Measurements from ENCODE around the gene PLA2G10. TPM values are rescaled to one million over a fixed set of nuclear protein-coding genes. Genes with fewer than 3 reads are reported as not detected.
"Not testable (repeated sequence)": the region's sequence is repeated elsewhere in the genome, so short reads cannot be mapped to it uniquely, and the experiment has no call there.

Gene PLA2G10
- total and polyA plus RNA-seq, 5 donors from 2014 or later: not detected

DNA sequence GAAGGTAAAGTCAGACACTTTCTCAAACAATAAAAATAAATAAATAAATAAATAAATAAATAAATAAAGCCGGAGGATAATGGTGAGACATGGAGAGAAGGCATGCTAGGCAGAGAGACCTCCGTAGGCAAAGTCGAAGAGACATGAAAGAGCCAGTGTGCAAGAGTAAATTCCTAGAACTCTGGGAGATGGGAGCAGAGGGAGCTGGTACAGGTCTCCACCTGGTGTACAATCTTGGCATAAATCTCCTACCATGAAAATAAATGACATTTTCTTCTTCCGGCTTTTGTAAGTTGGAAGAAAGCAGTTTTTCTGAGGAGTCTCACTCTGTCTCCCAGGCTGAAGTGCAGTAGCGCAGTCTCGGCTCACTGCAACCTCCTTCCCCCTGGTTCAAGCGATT is 7.8 kb upstream of the PLA2G10 start:
- not testable (repeated sequence) for H3K36me3 ChIP-seq (ENCODE audit: control insufficient read depth, insufficient read depth, low read length); H3K4me1 ChIP-seq (ENCODE audit: control insufficient read depth, insufficient read depth, low read length, poor library complexity, severe bottlenecking); H3K27me3 ChIP-seq (ENCODE audit: control insufficient read depth, insufficient read depth, low read length); H3K27ac ChIP-seq (ENCODE audit: insufficient read depth, low read length, poor library complexity, severe bottlenecking); H3K36me3 Mint-ChIP-seq; H3K27ac Mint-ChIP-seq; H3K27me3 Mint-ChIP-seq; DNase-seq; H3K4me3 ChIP-seq (ENCODE audit: low read depth, low read length); ATAC-seq (ENCODE audit: low read depth in 2 of 2); H3K9me3 ChIP-seq (ENCODE audit: control insufficient read depth in 2 of 2, low read length in 2 of 2); H3K9me3 Mint-ChIP-seq; H3K4me1 Mint-ChIP-seq; H3K4me3 Mint-ChIP-seq

DNA sequence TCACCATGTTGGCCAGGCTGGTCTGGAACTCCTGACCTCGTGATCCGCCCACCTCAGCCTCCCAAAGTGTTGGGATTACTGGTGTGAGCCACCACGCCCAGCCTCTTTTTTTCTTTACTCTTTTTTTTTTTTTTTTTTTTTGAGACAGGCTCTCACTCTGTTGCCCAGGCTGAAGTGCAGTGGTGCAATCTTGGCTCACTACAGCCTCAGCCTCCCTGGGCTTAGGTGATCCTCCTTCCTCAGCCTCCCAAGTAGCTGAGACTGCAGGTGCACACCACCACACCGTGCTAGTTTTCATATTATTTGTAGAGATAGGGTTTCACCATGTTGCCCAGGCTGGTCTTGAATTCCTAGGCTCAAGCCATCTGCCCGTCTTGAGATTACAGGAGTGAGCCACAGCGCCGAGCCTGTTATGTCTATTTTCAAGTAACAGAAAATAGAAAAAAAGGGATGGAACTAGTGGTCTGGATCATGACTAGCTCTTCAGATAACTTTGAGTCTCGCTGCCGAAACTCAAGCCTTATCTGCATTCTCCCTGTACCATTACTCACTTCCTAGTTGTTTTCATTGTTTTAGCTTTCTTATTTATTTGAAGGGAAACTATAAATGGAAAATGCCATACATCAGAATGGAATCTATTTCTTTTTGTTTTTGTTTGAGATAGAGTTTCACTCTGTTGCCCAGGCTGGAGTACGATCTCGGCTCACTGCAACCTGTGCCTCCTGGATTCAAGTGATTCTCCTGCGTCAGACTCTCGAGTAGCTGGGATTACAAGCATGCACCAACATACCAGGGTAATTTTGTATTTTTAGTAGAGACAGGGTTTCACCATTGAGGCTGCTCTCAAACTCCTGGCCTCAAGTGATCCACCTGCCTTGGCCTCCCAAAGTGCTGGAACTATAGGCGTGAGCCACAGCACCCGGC is 8.0 kb downstream of the PLA2G10 start:
- H3K27ac ChIP-seq (ENCODE audit: insufficient read depth, low read length, poor library complexity, severe bottlenecking): not testable (repeated sequence)

DNA sequence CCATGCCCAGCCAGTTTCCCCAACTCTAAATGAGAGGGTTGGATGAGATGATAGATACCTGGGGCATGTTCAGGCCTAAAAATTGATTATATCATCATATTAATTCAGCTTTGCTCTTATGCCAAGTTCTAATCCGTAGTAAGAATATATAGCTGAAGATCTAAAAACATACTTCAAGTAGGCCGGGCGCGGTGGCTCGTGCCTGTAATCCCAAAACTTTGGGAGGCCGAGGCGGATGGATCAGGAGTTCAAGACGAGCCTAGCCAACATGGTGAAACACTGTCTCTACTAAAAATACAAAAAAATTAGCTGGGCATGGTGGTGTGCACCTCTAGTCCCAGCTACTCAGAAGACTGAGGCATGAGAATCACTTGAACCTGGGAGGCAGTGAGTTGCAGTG is 12.0 kb downstream of the PLA2G10 start:
- Histone ChIP-seq H3K4me3 (ENCODE audit: low read depth, low read length) (no peak overlapping the region), H3K9me3 (ENCODE audit: control insufficient read depth in 2 of 2, low read length in 2 of 2) (no peaks in the 10 kb centered on the region), H3K27me3 (ENCODE audit: control insufficient read depth, insufficient read depth, low read length) (peaks cover 2% of the 10 kb centered on the region), H3K4me1 (ENCODE audit: control insufficient read depth, insufficient read depth, low read length, poor library complexity, severe bottlenecking) (no peaks in the 10 kb centered on the region), H3K36me3 (ENCODE audit: control insufficient read depth, insufficient read depth, low read length) (no peaks in the 10 kb centered on the region), H3K27ac (ENCODE audit: insufficient read depth, low read length, poor library complexity, severe bottlenecking) (no peak overlapping the region)
- H3K4me3 Mint-ChIP-seq: no peak overlapping the region
- no peak overlapping the region for H3K27ac Mint-ChIP-seq
- peaks cover 8% of the 10 kb centered on the region for H3K27me3 Mint-ChIP-seq
- peaks cover 0 to 2% (median 0%) of the 10 kb centered on the region in 7 donors for H3K9me3 Mint-ChIP-seq
- no peaks in the 10 kb centered on the region for H3K36me3 Mint-ChIP-seq
- ATAC-seq (ENCODE audit: low read depth in 2 of 2) (no peak), DNase-seq (no peak)
- H3K4me1 Mint-ChIP-seq: no peaks in the 10 kb centered on the region

More for the DNA sequence above, 8.0 kb downstream of the PLA2G10 start:
- not testable (repeated sequence) for H3K27me3 Mint-ChIP-seq; H3K9me3 ChIP-seq (ENCODE audit: control insufficient read depth in 2 of 2, low read length in 2 of 2); H3K4me3 ChIP-seq (ENCODE audit: low read depth, low read length); ATAC-seq (ENCODE audit: low read depth in 2 of 2); H3K4me1 ChIP-seq (ENCODE audit: control insufficient read depth, insufficient read depth, low read length, poor library complexity, severe bottlenecking); H3K4me3 Mint-ChIP-seq; H3K36me3 Mint-ChIP-seq; H3K36me3 ChIP-seq (ENCODE audit: control insufficient read depth, insufficient read depth, low read length); DNase-seq; H3K4me1 Mint-ChIP-seq; H3K9me3 Mint-ChIP-seq; H3K27ac Mint-ChIP-seq; H3K27me3 ChIP-seq (ENCODE audit: control insufficient read depth, insufficient read depth, low read length)

DNA sequence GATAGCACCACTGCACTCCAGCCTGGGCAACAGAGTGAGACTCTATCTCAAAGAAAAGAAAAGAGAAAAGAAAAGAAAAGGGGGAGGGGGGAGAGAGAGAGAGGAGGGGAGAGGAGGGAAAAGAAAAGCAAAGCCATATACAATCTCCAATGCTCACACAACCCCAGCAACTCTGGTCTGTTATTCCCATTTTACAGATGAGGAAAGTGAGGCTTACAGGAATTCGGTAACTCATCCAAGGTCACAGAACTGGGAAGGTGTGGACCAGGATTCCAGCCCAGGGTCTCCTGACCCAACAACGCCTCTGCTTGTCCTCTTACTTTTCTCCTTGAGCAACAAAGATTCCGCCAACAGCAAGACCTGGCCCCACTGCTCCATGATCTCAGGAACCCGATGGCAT is 13.0 kb downstream of the PLA2G10 start:
- DNase-seq (no peak), ATAC-seq (ENCODE audit: low read depth in 2 of 2) (no peak)
- Histone ChIP-seq H3K27me3 (ENCODE audit: control insufficient read depth, insufficient read depth, low read length) (peaks cover 2% of the 10 kb centered on the region), H3K4me3 (ENCODE audit: low read depth, low read length) (no peak overlapping the region), H3K9me3 (ENCODE audit: control insufficient read depth in 2 of 2, low read length in 2 of 2) (no peaks in the 10 kb centered on the region), H3K27ac (ENCODE audit: insufficient read depth, low read length, poor library complexity, severe bottlenecking) (no peak overlapping the region), H3K36me3 (ENCODE audit: control insufficient read depth, insufficient read depth, low read length) (no peaks in the 10 kb centered on the region), H3K4me1 (ENCODE audit: control insufficient read depth, insufficient read depth, low read length, poor library complexity, severe bottlenecking) (no peaks in the 10 kb centered on the region)
- Mint-ChIP-seq H3K36me3 (no peaks in the 10 kb centered on the region), H3K27ac (no peak overlapping the region), H3K9me3 (peaks cover 0 to 2% (median 0%) of the 10 kb centered on the region in 7 donors), H3K4me3 (no peak overlapping the region), H3K27me3 (peaks cover 8% of the 10 kb centered on the region), H3K4me1 (no peaks in the 10 kb centered on the region)

DNA sequence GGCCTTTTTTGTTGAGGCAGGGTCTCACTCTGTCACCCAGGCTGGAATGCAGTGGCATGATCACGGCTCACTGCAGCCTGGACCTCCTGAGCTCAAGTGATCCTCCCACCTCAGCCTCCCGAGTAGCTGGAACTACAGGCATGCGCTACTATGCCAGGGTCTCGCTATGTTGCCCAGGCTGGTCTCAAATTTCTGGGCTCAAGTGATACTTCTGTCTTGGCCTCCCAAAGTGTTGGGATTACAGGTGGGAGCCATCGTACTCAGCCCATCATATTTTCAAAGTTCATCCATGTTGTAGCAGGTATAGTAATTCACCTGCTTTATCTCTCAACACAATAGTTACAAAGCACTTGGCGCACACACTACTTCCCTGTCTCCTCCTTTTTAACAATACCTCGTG is 13.7 kb downstream of the PLA2G10 start:
- H3K36me3 ChIP-seq (ENCODE audit: control insufficient read depth, insufficient read depth, low read length); ATAC-seq (ENCODE audit: low read depth in 2 of 2); H3K4me3 Mint-ChIP-seq; DNase-seq; H3K27ac Mint-ChIP-seq; H3K27ac ChIP-seq (ENCODE audit: insufficient read depth, low read length, poor library complexity, severe bottlenecking); H3K4me1 Mint-ChIP-seq; H3K4me3 ChIP-seq (ENCODE audit: low read depth, low read length); H3K36me3 Mint-ChIP-seq; H3K9me3 Mint-ChIP-seq; H3K9me3 ChIP-seq (ENCODE audit: control insufficient read depth in 2 of 2, low read length in 2 of 2); H3K4me1 ChIP-seq (ENCODE audit: control insufficient read depth, insufficient read depth, low read length, poor library complexity, severe bottlenecking); H3K27me3 ChIP-seq (ENCODE audit: control insufficient read depth, insufficient read depth, low read length); H3K27me3 Mint-ChIP-seq: not testable (repeated sequence)

DNA sequence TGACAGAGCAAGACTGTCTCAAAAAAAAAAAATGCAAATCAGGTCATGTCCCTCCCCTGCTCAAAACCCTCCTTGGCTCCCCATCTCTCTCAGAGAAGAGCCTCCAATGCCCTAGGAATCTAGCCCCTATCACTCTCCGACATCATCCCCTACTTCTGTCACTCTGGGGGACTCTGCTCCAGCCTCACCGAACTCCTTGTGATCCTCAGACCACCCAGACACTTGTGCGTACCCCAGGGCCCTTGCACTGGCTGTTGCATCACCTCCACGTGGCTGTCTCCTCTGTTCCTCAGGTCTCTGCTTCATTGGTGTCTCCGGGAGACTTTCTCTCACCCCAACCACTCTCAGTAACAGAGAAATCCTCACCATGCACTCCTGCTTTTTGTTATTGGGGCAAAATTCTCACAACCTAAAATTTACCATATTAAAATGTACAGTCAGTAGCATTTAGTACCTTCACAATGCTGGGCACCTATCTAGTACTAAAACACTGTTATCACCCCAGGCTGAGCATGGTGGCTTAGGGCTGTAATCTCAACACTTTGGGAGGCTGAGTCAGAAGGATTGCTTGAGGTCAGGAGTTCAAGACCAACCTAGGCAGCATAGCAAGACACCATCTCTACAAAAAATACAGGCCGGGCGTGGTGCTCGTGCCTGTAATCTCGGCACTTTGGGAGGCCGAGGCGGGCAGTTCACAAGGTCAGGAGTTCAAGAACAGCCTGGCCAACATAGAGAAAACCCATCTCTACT is 15.2 kb downstream of the PLA2G10 start:
- ATAC-seq (ENCODE audit: low read depth in 2 of 2) (no peak), DNase-seq (no peak)
- peaks cover 2 to 4% (median 2%) of the 10 kb centered on the region in 4 donors for H3K4me1 Mint-ChIP-seq
- no peak overlapping the region for H3K4me3 ChIP-seq (ENCODE audit: low read depth, low read length)
- no peak overlapping the region for H3K27ac ChIP-seq (ENCODE audit: insufficient read depth, low read length, poor library complexity, severe bottlenecking)
- no peak overlapping the region for H3K27ac Mint-ChIP-seq
- H3K27me3 Mint-ChIP-seq: peaks cover 8% of the 10 kb centered on the region
- peaks cover 2% of the 10 kb centered on the region for H3K27me3 ChIP-seq (ENCODE audit: control insufficient read depth, insufficient read depth, low read length)
- no peaks in the 10 kb centered on the region for H3K9me3 ChIP-seq (ENCODE audit: control insufficient read depth in 2 of 2, low read length in 2 of 2)
- peaks cover 0 to 2% (median 0%) of the 10 kb centered on the region in 7 donors for H3K9me3 Mint-ChIP-seq
- H3K4me3 Mint-ChIP-seq: no peak overlapping the region
- no peaks in the 10 kb centered on the region for H3K4me1 ChIP-seq (ENCODE audit: control insufficient read depth, insufficient read depth, low read length, poor library complexity, severe bottlenecking)
- H3K36me3 Mint-ChIP-seq: no peaks in the 10 kb centered on the region
- no peaks in the 10 kb centered on the region for H3K36me3 ChIP-seq (ENCODE audit: control insufficient read depth, insufficient read depth, low read length)

DNA sequence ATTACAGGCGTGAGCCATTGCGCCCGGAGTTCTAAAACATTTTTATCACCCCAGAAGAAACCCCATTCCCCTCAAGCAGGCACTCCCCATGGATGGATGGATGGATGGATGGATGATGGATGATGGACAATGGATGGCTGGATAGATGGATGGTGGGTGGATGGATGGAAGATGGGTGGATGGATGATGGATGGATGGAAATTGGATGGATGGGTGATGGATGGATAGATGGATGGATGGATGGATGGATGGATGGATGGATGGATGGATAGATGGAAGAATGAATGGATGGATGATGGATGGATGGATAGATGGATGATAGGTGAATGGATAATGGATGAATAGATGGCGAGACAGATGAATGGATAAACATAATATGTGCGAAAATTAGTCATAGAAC is 16.5 kb downstream of the PLA2G10 start:
- no peak for DNase-seq
- peaks cover 0 to 2% (median 0%) of the 10 kb centered on the region in 7 donors for H3K9me3 Mint-ChIP-seq

More for the DNA sequence above, 16.5 kb downstream of the PLA2G10 start:
- H3K27ac Mint-ChIP-seq: no peak overlapping the region
- Histone ChIP-seq H3K9me3 (ENCODE audit: control insufficient read depth in 2 of 2, low read length in 2 of 2) (no peaks in the 10 kb centered on the region), H3K27me3 (ENCODE audit: control insufficient read depth, insufficient read depth, low read length) (peaks cover 2% of the 10 kb centered on the region), H3K4me1 (ENCODE audit: control insufficient read depth, insufficient read depth, low read length, poor library complexity, severe bottlenecking) (no peaks in the 10 kb centered on the region), H3K36me3 (ENCODE audit: control insufficient read depth, insufficient read depth, low read length) (no peaks in the 10 kb centered on the region), H3K4me3 (ENCODE audit: low read depth, low read length) (no peak overlapping the region), H3K27ac (ENCODE audit: insufficient read depth, low read length, poor library complexity, severe bottlenecking) (no peak overlapping the region)
- no peak overlapping the region for H3K4me3 Mint-ChIP-seq
- peaks cover 8% of the 10 kb centered on the region for H3K27me3 Mint-ChIP-seq
- no peaks in the 10 kb centered on the region for H3K36me3 Mint-ChIP-seq
- peaks cover 7 to 12% (median 7%) of the 10 kb centered on the region in 4 donors for H3K4me1 Mint-ChIP-seq
- ATAC-seq (ENCODE audit: low read depth in 2 of 2): no peak
